Activated CD4-positive, alpha-beta memory T cell treated with anti-CD3 and anti-CD28 coated beads for 36 hours (primary cell): ENCODE data around the gene TCP11L2. TPM values are rescaled to one million over a fixed set of nuclear protein-coding genes. Genes with fewer than 3 reads are reported as not detected.
"Not testable (repeated sequence)": the region's sequence is repeated elsewhere in the genome, so short reads cannot be mapped to it uniquely, and the experiment has no call there.

Experiments
- CTCF ChIA-PET: fragments of 350-600 bp; sonication (Branson Sonifier 250); formaldehyde crosslinking; loops from one replicate; lab custom pipeline; 2021; ENCODE audit warnings: antibody characterized with exemption, inconsistent platforms; lab: Charles Lee
- POLR2A ChIA-PET: fragments of 350-600 bp; sonication (Branson Sonifier 250); formaldehyde crosslinking; loops from one replicate; lab custom pipeline; 2021; ENCODE audit warnings: antibody characterized with exemption; lab: Charles Lee
- DNase-seq: peaks from one replicate; pipeline ENCODE4 v3.0.0-alpha.2; 2020
- H3K27ac Mint-ChIP-seq: one replicate; pipeline ENCODE4 v1.8.0; 2021; ENCODE audit warnings: mixed read lengths
- H3K27me3 Mint-ChIP-seq: one replicate; pipeline ENCODE4 v1.8.0; 2021; ENCODE audit warnings: mixed read lengths
- H3K36me3 Mint-ChIP-seq: one replicate; pipeline ENCODE4 v1.8.0; 2021; ENCODE audit warnings: mixed read lengths
- H3K4me1 Mint-ChIP-seq: one replicate; pipeline ENCODE4 v1.8.0; 2021; ENCODE audit warnings: low read depth, mixed read lengths
- H3K4me3 Mint-ChIP-seq: one replicate; pipeline ENCODE4 v1.8.0; 2021; ENCODE audit warnings: mild to moderate bottlenecking, mixed read lengths
- H3K9me3 Mint-ChIP-seq: one replicate; pipeline ENCODE4 v1.8.0; 2021; ENCODE audit warnings: mixed read lengths
- intact Hi-C: fragments of 100-400 bp; cut with micrococcal nuclease; formaldehyde crosslinking; loops from one replicate; pipeline ENCODE4 v1.15.1; 2023
- total RNA-seq, 2 experiments: library from RNA; stranded (reverse); gene quantifications; one replicate each; pipeline ENCODE4 v1.2.3, GENCODE V29; 2021

Gene TCP11L2
- total RNA-seq, 2 experiments from 2014 or later: 8.8 to 10.3 TPM

DNA sequence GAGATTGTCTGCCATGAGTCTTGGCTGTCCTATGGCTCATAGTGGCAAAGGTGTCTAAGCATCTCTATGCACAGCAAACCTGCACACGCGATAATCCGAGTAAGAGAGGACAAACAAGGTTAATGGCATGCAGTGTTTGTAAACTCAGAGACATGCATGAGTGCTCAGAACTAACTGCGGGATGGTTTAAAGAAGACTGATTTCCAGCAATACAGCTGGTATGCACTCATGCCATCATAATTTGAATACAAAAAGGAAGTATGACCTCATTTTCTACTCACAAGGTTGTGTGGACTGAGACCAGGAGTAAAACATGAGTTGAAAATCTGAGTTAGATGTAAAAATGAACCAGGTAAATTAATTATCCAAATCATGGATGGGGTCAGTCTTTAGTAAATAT, 16.6 kb upstream of the TCP11L2 start:
- Mint-ChIP-seq H3K27ac (no peak overlapping the region), H3K4me1 (peaks cover 37% of the 10 kb centered on the region), H3K27me3 (peaks cover 1% of the 10 kb centered on the region), H3K9me3 (peaks cover 14% of the 10 kb centered on the region), H3K4me3 (no peak overlapping the region), H3K36me3 (peaks cover 2% of the 10 kb centered on the region)
- POLR2A ChIA-PET: no interaction called here
- intact Hi-C loops: no loop called here
- CTCF ChIA-PET: interaction anchor here (9.5 kb wide), 1 partner anchor 60 kb away, joined by 285 read pairs; no protein-coding TSS in a partner anchor
- no peak for DNase-seq

DNA sequence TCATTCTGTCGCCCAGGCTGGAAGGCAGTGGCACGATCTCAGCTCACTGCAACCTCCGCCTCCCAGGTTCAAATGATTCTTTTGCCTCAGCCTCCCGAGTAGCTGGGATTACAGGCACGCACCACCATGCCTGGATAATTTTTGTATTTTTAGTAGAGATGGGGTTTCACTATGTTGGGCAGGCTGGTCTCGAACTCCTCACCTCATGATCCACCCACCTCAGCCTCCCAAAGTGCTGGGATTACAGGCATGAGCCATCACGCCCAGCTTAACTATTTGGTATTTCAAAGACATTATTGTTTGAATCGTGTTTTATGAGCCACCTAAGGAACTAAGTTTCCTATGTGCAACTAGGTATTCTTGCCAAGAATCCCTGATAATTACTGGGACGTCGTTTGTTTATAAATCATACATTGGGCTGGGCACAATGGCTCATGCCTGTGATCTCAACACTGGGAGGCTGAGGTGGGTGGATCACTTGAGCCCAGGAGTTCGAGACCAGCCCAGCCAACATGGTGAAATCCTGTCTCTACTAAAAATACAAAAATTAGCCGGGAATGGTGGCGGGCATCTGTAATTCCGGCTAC, 15.9 kb upstream of the TCP11L2 start:
- H3K9me3 Mint-ChIP-seq, DNase-seq, H3K27me3 Mint-ChIP-seq, intact Hi-C loops, POLR2A ChIA-PET, H3K36me3 Mint-ChIP-seq, H3K4me3 Mint-ChIP-seq, H3K27ac Mint-ChIP-seq: not testable (repeated sequence)
- CTCF ChIA-PET: interaction anchor here (9.5 kb wide), 1 partner anchor 60 kb away, joined by 285 read pairs; no protein-coding TSS in a partner anchor
- peaks cover 37% of the 10 kb centered on the region for H3K4me1 Mint-ChIP-seq

DNA sequence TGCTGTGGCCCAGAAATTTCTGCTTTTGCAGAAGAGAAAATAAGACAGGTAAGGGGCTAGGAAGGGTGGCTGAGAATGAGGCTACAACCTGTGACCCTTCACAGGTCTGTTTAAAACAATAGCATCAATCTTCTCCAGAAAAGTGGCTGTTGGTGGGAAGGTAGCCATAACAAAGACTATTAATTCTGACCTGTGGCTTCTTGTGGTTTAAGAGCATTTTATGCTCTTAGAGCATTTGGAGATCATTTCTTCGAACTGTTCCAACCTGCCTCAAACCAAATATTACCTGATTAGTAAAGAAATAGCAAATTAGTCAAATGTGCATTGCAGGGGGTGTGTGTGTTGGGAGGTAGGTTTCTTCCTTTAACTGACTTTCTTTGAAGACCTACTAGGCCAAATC, 15.2 kb upstream of the TCP11L2 start:
- no peak overlapping the region for H3K4me3 Mint-ChIP-seq
- ChIA-PET CTCF (no interaction called here), POLR2A (no interaction called here)
- peaks cover 1% of the 10 kb centered on the region for H3K27me3 Mint-ChIP-seq
- peaks cover under 1% of the 10 kb centered on the region for H3K36me3 Mint-ChIP-seq
- no peak for DNase-seq
- peaks cover 37% of the 10 kb centered on the region for H3K4me1 Mint-ChIP-seq
- H3K27ac Mint-ChIP-seq: no peak overlapping the region
- H3K9me3 Mint-ChIP-seq: peaks cover 2% of the 10 kb centered on the region
- intact Hi-C loops: no loop called here

DNA sequence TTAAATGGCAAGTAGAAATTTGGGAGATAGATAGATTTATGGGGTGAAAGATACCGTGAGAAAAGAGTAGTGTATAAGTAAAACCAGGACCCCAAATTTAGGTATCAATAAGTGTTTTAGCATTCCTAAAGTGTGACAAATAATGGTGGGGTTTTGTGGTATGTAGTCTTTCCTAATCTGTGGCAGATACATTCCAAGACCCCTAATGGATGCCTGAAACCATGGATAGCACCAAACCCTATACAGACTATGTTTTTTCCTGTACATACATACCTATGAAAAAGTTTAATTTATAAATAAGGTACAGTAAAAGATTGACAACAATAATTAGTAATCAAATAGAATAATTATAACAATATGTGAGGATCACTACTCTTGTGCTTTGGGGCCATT, 14.4 kb upstream of the TCP11L2 start:
- Mint-ChIP-seq H3K4me1 (peaks cover 37% of the 10 kb centered on the region), H3K4me3 (no peak overlapping the region), H3K27me3 (peaks cover 1% of the 10 kb centered on the region), H3K36me3 (no peaks in the 10 kb centered on the region), H3K9me3 (no peaks in the 10 kb centered on the region), H3K27ac (no peak overlapping the region)
- ChIA-PET POLR2A (no interaction called here), CTCF (no interaction called here)
- no peak for DNase-seq
- intact Hi-C loops: no loop called here

DNA sequence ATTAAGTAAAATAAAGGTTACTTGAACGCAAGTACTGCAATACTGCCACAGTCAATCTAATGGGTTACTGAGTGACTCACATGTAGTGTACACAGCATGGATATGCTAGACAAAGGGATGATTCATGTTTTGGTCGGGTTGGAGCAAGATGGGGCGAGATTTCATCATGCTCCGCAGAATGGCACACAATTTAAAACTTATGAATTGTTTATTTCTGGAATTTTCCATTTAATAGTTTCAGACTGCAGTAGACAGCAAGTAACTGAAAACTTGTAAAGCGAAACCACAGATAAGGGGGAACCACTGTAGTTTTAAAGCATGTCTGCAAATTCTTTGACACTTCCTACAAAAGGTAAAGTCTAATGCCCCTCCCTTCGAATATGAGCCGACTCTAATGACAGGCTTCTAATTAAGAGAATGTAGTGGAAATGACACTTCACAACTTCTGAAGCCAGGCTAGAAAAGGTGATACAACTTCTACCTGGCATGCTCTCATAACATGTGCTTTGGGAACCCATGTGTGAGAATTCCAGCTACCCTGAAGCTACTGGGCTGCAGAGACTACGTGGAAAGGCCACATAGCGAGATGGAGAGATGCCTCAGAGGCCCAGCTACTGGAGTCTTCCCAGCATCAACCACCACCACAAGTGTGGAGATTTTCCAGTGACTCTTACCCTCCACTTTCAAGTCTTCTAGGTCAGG, 13.9 kb upstream of the TCP11L2 start:
- Mint-ChIP-seq H3K9me3 (no peaks in the 10 kb centered on the region), H3K27me3 (peaks cover 1% of the 10 kb centered on the region), H3K4me3 (no peak overlapping the region), H3K27ac (peak overlapping the region; percentile 78), H3K4me1 (peaks cover 37% of the 10 kb centered on the region), H3K36me3 (no peaks in the 10 kb centered on the region)
- DNase-seq: peak; percentile 66
- ChIA-PET CTCF (interaction anchor here (1.4 to 1.5 kb wide), 2 partner anchors 12 to 65 kb away, joined by 5 to 7 read pairs; no protein-coding TSS in a partner anchor), POLR2A (interaction anchor here (0.6 to 1.0 kb wide), 2 partner anchors 9 to 13 kb away, joined by 3 read pairs; no protein-coding TSS in a partner anchor)
- intact Hi-C loops: no loop called here

DNA sequence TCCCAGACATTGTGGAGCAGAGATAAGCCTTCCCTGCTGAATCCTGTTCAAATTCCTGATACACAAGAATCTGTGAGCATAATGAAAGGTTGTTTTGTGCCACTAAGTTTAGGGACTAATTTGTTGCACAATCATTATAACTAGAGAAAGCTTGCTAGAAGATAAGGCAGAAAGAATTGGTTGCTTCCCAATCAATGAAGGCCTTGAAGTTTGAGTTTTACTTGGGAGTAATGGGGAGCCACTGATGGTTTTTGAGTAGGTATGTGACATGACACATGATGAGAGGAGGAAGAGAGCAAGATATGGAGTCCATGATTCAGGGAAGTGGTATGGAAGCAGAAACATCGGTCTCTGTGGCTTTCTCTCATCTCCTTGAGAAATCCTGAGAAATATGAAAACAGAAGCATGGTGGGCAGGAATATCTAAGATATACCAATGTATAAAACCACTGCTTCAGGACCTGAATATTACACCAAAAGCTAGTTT, 13.3 kb upstream of the TCP11L2 start:
- H3K36me3 Mint-ChIP-seq: no peaks in the 10 kb centered on the region
- H3K27ac Mint-ChIP-seq: peak overlapping the region; percentile 78
- CTCF ChIA-PET: interaction anchor here (0.5 to 1.5 kb wide), 4 partner anchors 12 to 573 kb away, joined by 3 to 7 read pairs (median 4); no protein-coding TSS in a partner anchor
- no peaks in the 10 kb centered on the region for H3K9me3 Mint-ChIP-seq
- peaks cover under 1% of the 10 kb centered on the region for H3K27me3 Mint-ChIP-seq
- intact Hi-C loops: no loop called here
- DNase-seq: no peak
- POLR2A ChIA-PET: interaction anchor here (0.6 to 1.0 kb wide), 2 partner anchors 9 to 13 kb away, joined by 3 read pairs; no protein-coding TSS in a partner anchor
- peaks cover 35% of the 10 kb centered on the region for H3K4me1 Mint-ChIP-seq
- no peak overlapping the region for H3K4me3 Mint-ChIP-seq

DNA sequence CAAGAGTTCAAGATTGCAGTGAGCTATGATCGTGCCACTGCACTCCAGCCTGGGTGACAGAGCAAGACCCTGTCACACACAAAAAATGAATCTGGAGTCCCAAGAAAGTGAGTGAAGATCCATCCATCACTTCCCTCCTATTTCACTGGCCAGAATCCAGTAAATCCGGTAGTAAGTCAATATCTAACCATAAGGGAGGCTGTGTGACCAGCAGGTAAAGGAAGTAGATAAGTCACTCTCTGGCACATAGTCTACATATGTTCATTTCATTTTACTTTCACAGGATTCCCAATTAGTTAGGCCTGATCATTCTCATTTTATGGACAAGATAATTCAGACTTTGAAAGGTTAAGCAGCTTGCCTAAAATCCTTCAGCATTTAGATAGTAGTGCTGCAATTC, 11.9 kb upstream of the TCP11L2 start:
- CTCF ChIA-PET: interaction anchor here (1.2 to 1.7 kb wide), 3 partner anchors 8 to 67 kb away, joined by 5 to 6 read pairs (median 6); no protein-coding TSS in a partner anchor
- no peaks in the 10 kb centered on the region for H3K36me3 Mint-ChIP-seq
- DNase-seq: no peak
- no peaks in the 10 kb centered on the region for H3K27me3 Mint-ChIP-seq
- H3K4me3 Mint-ChIP-seq: no peak overlapping the region
- intact Hi-C loops: no loop called here
- H3K4me1 Mint-ChIP-seq: peaks cover 25% of the 10 kb centered on the region
- no peak overlapping the region for H3K27ac Mint-ChIP-seq
- H3K9me3 Mint-ChIP-seq: no peaks in the 10 kb centered on the region
- POLR2A ChIA-PET: no interaction called here

DNA sequence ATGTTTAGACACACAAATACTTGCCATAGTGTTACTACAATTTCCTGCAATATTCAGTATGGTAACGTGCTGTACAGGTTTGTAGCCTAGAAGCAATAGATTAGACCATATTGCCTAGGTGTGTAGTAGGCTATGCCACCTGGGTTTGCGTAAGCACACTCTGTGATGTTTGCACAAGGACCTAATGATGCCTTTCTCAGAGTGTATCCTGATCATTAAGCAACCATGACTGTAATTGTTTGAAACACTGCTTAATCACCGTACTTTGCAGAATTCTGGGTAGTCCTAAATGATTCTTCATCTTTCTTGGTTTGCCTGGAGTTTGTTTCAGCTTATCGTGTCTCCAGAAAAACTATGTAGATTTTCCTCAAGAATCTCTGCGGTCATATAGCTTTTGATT, 11.2 kb upstream of the TCP11L2 start:
- POLR2A ChIA-PET: interaction anchor here (0.5 kb wide), 1 partner anchor 45 kb away, joined by 3 read pairs; no protein-coding TSS in a partner anchor
- CTCF ChIA-PET: interaction anchor here (1.4 to 1.7 kb wide), 2 partner anchors 9 to 68 kb away, joined by 5 to 6 read pairs; no protein-coding TSS in a partner anchor
- H3K36me3 Mint-ChIP-seq: no peaks in the 10 kb centered on the region
- H3K4me1 Mint-ChIP-seq: peaks cover 22% of the 10 kb centered on the region
- no peaks in the 10 kb centered on the region for H3K27me3 Mint-ChIP-seq
- H3K9me3 Mint-ChIP-seq: no peaks in the 10 kb centered on the region
- no peak overlapping the region for H3K27ac Mint-ChIP-seq
- intact Hi-C loops: no loop called here
- DNase-seq: no peak
- H3K4me3 Mint-ChIP-seq: no peak overlapping the region

DNA sequence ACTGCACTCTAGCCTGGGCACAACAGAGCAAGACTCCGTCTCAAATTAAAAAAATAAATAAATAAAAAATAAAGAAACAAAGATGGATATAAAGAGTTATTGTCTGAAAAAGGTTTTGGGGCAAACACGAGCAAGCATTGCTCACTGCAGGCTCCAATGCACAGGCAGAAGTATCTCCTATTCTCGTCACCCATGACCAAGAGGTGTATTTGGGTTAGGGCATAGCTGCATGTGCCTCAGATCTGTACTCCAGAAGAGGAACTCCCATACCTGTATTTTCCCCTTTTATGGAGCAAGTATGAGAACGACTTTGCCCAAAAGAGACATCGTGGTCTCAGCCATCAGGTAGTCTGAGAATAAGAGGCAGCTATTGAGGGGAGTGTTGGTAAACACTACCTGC, 10.2 kb upstream of the TCP11L2 start:
- POLR2A ChIA-PET: no interaction called here
- peaks cover 20% of the 10 kb centered on the region for H3K4me1 Mint-ChIP-seq
- H3K9me3 Mint-ChIP-seq: no peaks in the 10 kb centered on the region

DNA sequence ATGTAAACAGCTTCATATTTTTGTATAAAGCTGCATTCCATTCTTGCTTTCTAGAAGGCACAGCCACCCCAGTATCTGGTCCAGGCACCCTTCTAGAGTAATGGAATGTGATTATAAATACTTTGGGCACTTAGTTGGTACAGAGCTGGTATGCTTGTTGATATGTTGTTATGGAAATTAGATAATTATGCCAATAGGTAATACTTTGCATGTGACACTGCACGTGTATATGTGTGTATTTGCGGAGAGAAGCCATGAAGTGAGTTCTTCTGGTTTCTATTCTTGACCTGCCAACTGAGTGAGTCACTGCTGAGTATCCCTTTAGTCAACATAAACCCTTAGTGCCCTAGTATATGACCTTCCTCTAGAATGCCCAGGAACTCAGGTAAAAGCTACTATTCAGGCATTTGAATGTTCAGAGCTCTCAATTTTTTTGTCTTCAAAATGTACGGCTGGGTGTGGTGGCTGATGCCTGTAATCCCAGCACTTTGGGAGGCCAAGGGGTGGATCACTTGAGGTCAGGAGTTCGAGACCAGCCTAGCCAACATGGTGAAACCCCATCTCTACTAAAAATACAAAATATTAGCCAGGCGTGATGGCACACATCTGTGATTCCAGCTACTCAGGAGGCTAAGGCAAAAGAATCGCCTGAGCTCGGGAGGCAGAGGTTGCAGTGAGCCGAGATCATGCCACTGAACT, 6.2 kb upstream of the TCP11L2 start:
- peaks cover 10% of the 10 kb centered on the region for H3K4me1 Mint-ChIP-seq
- POLR2A ChIA-PET: no interaction called here

More for the DNA sequence above, 10.2 kb upstream of the TCP11L2 start:
- intact Hi-C loops: no loop called here
- no peaks in the 10 kb centered on the region for H3K36me3 Mint-ChIP-seq
- no peak for DNase-seq
- H3K27me3 Mint-ChIP-seq: no peaks in the 10 kb centered on the region
- H3K27ac Mint-ChIP-seq: no peak overlapping the region
- CTCF ChIA-PET: interaction anchor here (2.1 kb wide), 1 partner anchor 66 kb away, joined by 6 read pairs; no protein-coding TSS in a partner anchor
- no peak overlapping the region for H3K4me3 Mint-ChIP-seq

DNA sequence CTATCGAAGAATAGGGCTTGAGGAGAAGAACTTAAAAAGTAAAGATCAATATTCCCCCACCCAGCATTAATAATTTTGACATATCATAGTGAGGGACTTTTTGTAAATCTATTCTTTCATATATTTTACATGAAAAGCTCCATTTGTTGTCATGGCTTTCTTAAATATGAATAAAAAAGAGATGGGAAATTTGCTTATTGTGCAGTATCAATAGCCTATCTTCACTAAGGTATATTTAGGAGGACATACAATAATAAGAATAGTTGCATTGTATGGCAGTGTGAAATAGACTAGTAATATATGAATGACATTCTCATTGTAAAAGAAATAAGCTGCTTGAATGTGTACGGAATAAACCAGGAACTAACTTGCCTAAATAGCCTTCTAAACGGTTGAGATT, 5.5 kb upstream of the TCP11L2 start:
- no peaks in the 10 kb centered on the region for H3K36me3 Mint-ChIP-seq
- ChIA-PET CTCF (interaction anchor here (1.0 to 6.0 kb wide), 2 partner anchors 14 to 60 kb away, joined by 3 to 48 read pairs; partner anchors contain the start of gene POLR3B), POLR2A (no interaction called here)
- no peak overlapping the region for H3K27ac Mint-ChIP-seq
- DNase-seq: no peak
- no peaks in the 10 kb centered on the region for H3K27me3 Mint-ChIP-seq
- intact Hi-C loops: no loop called here
- peaks cover 17% of the 10 kb centered on the region for H3K4me1 Mint-ChIP-seq
- H3K4me3 Mint-ChIP-seq: no peak overlapping the region
- H3K9me3 Mint-ChIP-seq: no peaks in the 10 kb centered on the region

More for the DNA sequence above, 6.2 kb upstream of the TCP11L2 start:
- Mint-ChIP-seq H3K4me3 (no peak overlapping the region), H3K36me3 (no peaks in the 10 kb centered on the region), H3K27me3 (no peaks in the 10 kb centered on the region), H3K27ac (no peak overlapping the region), H3K9me3 (no peaks in the 10 kb centered on the region)
- CTCF ChIA-PET: interaction anchor here (1.1 to 6.0 kb wide), 2 partner anchors 13 to 69 kb away, joined by 4 to 48 read pairs; no protein-coding TSS in a partner anchor
- DNase-seq: no peak
- intact Hi-C loops: no loop called here
